Measurements from ENCODE around the gene ZFR.

DNA sequence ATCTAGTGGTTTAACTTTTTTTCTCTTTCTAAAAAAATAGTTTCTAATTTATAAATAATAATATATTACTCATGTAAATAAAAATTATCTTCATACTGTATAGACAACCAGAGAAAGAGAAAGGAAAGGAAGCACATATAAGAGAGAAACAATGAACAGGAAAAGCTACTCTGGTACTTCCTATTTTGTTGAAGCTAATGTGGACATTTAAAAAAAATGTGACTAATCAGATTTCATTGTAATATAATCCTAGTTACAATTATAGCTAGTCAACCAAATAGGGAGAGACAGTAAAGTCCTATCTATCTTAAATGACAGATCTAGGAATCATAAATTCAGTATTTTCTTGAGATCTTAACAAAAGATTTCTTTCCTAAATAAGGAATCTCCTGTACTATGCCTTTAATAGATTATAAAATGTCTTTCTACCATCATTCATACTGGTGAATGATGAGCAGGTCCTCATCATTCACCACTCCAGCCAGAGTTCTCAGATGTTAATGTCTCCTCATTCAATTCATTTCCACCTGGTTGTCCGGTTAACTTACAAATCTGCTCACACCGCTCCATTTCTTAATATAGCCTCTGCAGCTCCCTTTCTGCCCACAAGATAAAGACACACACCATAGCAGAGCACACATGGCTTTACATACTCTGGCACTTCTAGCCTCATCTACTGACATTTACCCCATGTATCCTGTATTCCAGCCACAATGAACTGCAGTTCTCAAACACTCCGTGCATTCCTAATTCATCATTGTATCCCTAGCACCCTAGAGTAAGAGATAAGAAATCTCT is 30.9 kb downstream of the ZFR start:
- no peak for TF ChIP-seq CTCF (IDR thresholded peaks at IDR 0.05; ENCODE audit: low read depth, low read length, missing input control)
- TF ChIP-seq SP1 (IDR thresholded peaks at IDR 0.05) = no peak
- TF ChIP-seq GABPA (IDR thresholded peaks at IDR 0.05 in 1 of 2, conservative IDR thresholded peaks at IDR 0.05 in 1 of 2) = no peak
- no peak for TF ChIP-seq NR2F2 (IDR thresholded peaks at IDR 0.05)
- no peak for TF ChIP-seq TAF1 (conservative IDR thresholded peaks at IDR 0.05)
- no peak for TF ChIP-seq REST (IDR thresholded peaks at IDR 0.05)
